HepG2 (cell line): ENCODE data around the gene SLC36A1. TPM values are rescaled to one million over a fixed set of nuclear protein-coding genes. Genes with fewer than 3 reads are reported as not detected.

ENCODE experiments used
- ATAC-seq: fragments of 200-7000 bp; cut with Tn5 transposase; 3 replicates; pipeline ENCODE4 v1.9.1; 2020; ENCODE audit warnings: mild to moderate bottlenecking, moderate library complexity
- BruUV-seq: library from RNA; stranded (reverse); fragments of 400-500 nt; replicated peaks from 2 replicates; lab custom pipeline; 2021; lab: Mats Ljungman, UMichigan
- CTCF ChIA-PET: fragments of 300-600 bp; formaldehyde crosslinking; extraction: SDS; loops from one replicate; lab custom pipeline; 2021; ENCODE audit warnings: low total read pairs, inconsistent platforms, low intra/inter-chr PET ratio; lab: Yijun Ruan, JAX
- POLR2A ChIA-PET: fragments of 350-600 bp; sonication (Branson Sonifier 250); formaldehyde crosslinking; loops from one replicate; lab custom pipeline; 2020; ENCODE audit warnings: antibody characterized with exemption, inconsistent platforms; lab: Yijun Ruan, JAX
- DNase-seq: peaks from one replicate; pipeline ENCODE4 v3.0.0-alpha.2; 2015; ENCODE audit warnings: low spot score
- FAIRE-seq: peaks from 3 replicates; lab custom pipeline; 2011; peaks lifted over from hg19 to GRCh38; lab: Jason Lieb, UNC
- H2AFZ ChIP-seq: one replicate; pipeline ENCODE4 v1.6.1; 2011; ENCODE audit warnings: low read length, inconsistent platforms
- H3K27ac ChIP-seq: fragments of 300-600 bp; 3 replicates; pipeline ENCODE4 v1.8.0; 2011; ENCODE audit warnings: mixed run types, mild to moderate bottlenecking, mixed read lengths, low read length, inconsistent platforms; ENCODE audit not compliant: insufficient read depth; ENCODE audit errors: extremely low read length
- H3K27me3 ChIP-seq, 2 experiments: fragments of 200-600 bp in 1 of 2; 2 replicates in 1 of 2; 3 replicates in 1 of 2; pipeline versions ENCODE4 v1.6.0 to v1.8.0; 2011; ENCODE audit warnings: low read length in 2 of 2, mild to moderate bottlenecking in 2 of 2, moderate library complexity in 2 of 2, inconsistent platforms in 1 of 2; ENCODE audit not compliant: insufficient read depth in 2 of 2, control insufficient read depth in 1 of 2
- H3K36me3 ChIP-seq, 2 experiments: fragments of 200-600 bp in 1 of 2; replicated peaks in 1 of 2; 2 replicates in 1 of 2; 3 replicates in 1 of 2; pipeline versions ENCODE4 v1.5.1 to v1.8.0; 2011; ENCODE audit warnings: low read length in 2 of 2, inconsistent platforms in 1 of 2; ENCODE audit not compliant: insufficient read depth in 2 of 2, control insufficient read depth in 1 of 2
- H3K4me1 ChIP-seq: 2 replicates; pipeline ENCODE4 v1.5.1; 2012; ENCODE audit warnings: low read length, inconsistent platforms; ENCODE audit not compliant: insufficient read depth
- H3K4me2 ChIP-seq: 2 replicates; pipeline ENCODE4 v1.6.0; 2011; ENCODE audit warnings: low read depth, low read length, inconsistent platforms
- H3K4me3 ChIP-seq, 3 experiments: fragments of 200-600 bp in 1 of 3; sonication (generic), shearing (Covaris generic) in 1 of 3; replicated peaks in 1 of 3; 2 replicates each; pipeline ENCODE4 v1.5.1; 2011 to 2016; ENCODE audit warnings: low read length in 3 of 3, inconsistent platforms in 2 of 3, low read depth in 2 of 3, mild to moderate bottlenecking in 2 of 3, control low read depth in 1 of 3, mixed read lengths in 1 of 3; ENCODE audit not compliant: insufficient read depth in 1 of 3
- H3K79me2 ChIP-seq: one replicate; pipeline ENCODE4 v1.6.1; 2011; ENCODE audit warnings: low read length, inconsistent platforms; ENCODE audit not compliant: insufficient read depth
- H3K9ac ChIP-seq: 2 replicates; pipeline ENCODE4 v1.6.0; 2011; ENCODE audit warnings: mild to moderate bottlenecking, low read depth, low read length, inconsistent platforms; ENCODE audit not compliant: insufficient read depth
- H3K9me3 ChIP-seq: 2 replicates; pipeline ENCODE4 v1.5.1; 2012; ENCODE audit warnings: mild to moderate bottlenecking, low read length
- H4K20me1 ChIP-seq: 2 replicates; pipeline ENCODE4 v1.6.0; 2011; ENCODE audit warnings: inconsistent platforms, mild to moderate bottlenecking, low read length, moderate library complexity; ENCODE audit not compliant: insufficient read depth
- KMT2A ChIP-seq: sonication (generic); formaldehyde crosslinking; IDR thresholded peaks from 2 replicates; pipeline ENCODE4 v1.4.0; 2020; ENCODE audit warnings: missing genetic modification reagents
- MED1 ChIP-seq: sonication (generic); formaldehyde crosslinking; IDR thresholded peaks from 2 replicates; pipeline ENCODE4 v1.4.0; 2020; ENCODE audit warnings: missing genetic modification reagents
- NFE2L1 ChIP-seq: sonication (generic); formaldehyde crosslinking; IDR thresholded peaks from 2 replicates; pipeline ENCODE4 v1.4.0; 2020; ENCODE audit warnings: missing genetic modification reagents, mild to moderate bottlenecking, borderline replicate concordance
- NR2F1 ChIP-seq, 2 experiments: fragments of 450-650 bp in 1 of 2; formaldehyde crosslinking in 1 of 2; IDR thresholded peaks; 2 replicates each; pipeline versions ENCODE4 v1.5.0 to v1.6.1; 2016 to 2020; ENCODE audit warnings: mild to moderate bottlenecking in 1 of 2, missing compliant biosample characterization in 1 of 2, missing genetic modification reagents in 1 of 2, moderate library complexity in 1 of 2
- SYNCRIP ChIP-seq: fragments of 200-400 bp; formaldehyde crosslinking; IDR thresholded peaks from 2 replicates; pipeline ENCODE4 v1.6.1; 2018; ENCODE audit warnings: mild to moderate bottlenecking, low read depth, low read length; ENCODE audit not compliant: insufficient read depth
- TCF7 ChIP-seq: sonication (generic); IDR thresholded peaks from 2 replicates; pipeline ENCODE4 v1.6.1; 2016; ENCODE audit warnings: antibody characterized with exemption, low read depth
- TP53 ChIP-seq: sonication (generic); formaldehyde crosslinking; conservative IDR thresholded peaks from 2 replicates; pipeline ENCODE4 v1.4.0; 2020; ENCODE audit warnings: missing genetic modification reagents
- ZNF543 ChIP-seq: sonication (generic); formaldehyde crosslinking; IDR thresholded peaks from 2 replicates; pipeline ENCODE4 v1.4.0; 2020; ENCODE audit warnings: mild to moderate bottlenecking, missing genetic modification reagents
- ZZZ3 ChIP-seq: sonication (generic); formaldehyde crosslinking; IDR thresholded peaks from 2 replicates; pipeline ENCODE4 v1.4.0; 2020; ENCODE audit warnings: missing genetic modification reagents, mild to moderate bottlenecking, borderline replicate concordance
- WGBS: methylation state at CpG from one replicate; pipeline ENCODE4 v1.1.6; 2017; ENCODE audit warnings: low lambda C conversion rate; 5-methylcytosine and 5-hydroxymethylcytosine counted together
- in situ Hi-C: cut with HindIII; loops from 2 replicates; pipeline ENCODE4 v1.10.0; 2017; ENCODE audit warnings: low pct_unique_long_range_greater_than_20kb; ENCODE audit not compliant: extremely low pct_ligation_motif_present
- intact Hi-C: fragments of 100-400 bp; cut with micrococcal nuclease; formaldehyde crosslinking; loops from one replicate; pipeline ENCODE4 v1.10.0; 2022; ENCODE audit not compliant: unreplicated experiment
- polyA plus RNA-seq, 8 experiments: library from polyadenylated mRNA; depleted of rRNA in 3 of 8; stranded (reverse) in 7 of 8; unstranded in 1 of 8; fragments of >200 nt; fragmentation: Illumina TruSeq in 4 of 8; extraction: Trizol in 4 of 8; gene quantifications; 2 replicates each; pipeline versions ENCODE4 v1.2.1 to v1.2.3, GENCODE V29; 2011 to 2016; ENCODE audit warnings: low read depth in 4 of 8, missing spikeins in 1 of 8, mixed read lengths in 1 of 8; ENCODE audit not compliant: insufficient read depth in 1 of 8
- total RNA-seq, 5 experiments: library from RNA; depleted of rRNA; stranded (reverse); fragments of >200 nt; fragmentation: Illumina TruSeq; extraction: Trizol; gene quantifications; 2 replicates each; pipeline ENCODE4 v1.2.3, GENCODE V29; 2016; ENCODE audit warnings: low read depth in 1 of 5
- TF ChIP-seq, protein P1 (sequence below): sonication (generic); formaldehyde crosslinking; IDR thresholded peaks from 2 replicates; pipeline ENCODE4 v1.4.0; 2020; ENCODE audit warnings: missing genetic modification reagents
- TF ChIP-seq, protein P2 (sequence below): sonication (generic); formaldehyde crosslinking; IDR thresholded peaks from 2 replicates; pipeline ENCODE4 v1.8.1; 2023; ENCODE audit warnings: mild to moderate bottlenecking, missing genetic modification reagents
- TF ChIP-seq, protein P3 (sequence below): sonication (generic); formaldehyde crosslinking; IDR thresholded peaks from 2 replicates; pipeline ENCODE4 v1.5.1; 2020; ENCODE audit warnings: missing genetic modification reagents, mild to moderate bottlenecking, borderline replicate concordance
- TF ChIP-seq, protein P4 (sequence below): sonication (generic); formaldehyde crosslinking; IDR thresholded peaks from 2 replicates; pipeline ENCODE4 v1.4.0; 2020; ENCODE audit warnings: missing genetic modification reagents, mild to moderate bottlenecking, borderline replicate concordance
- TF ChIP-seq, protein P5 (sequence below): sonication (generic); formaldehyde crosslinking; IDR thresholded peaks from 2 replicates; pipeline ENCODE4 v1.5.1; 2020; ENCODE audit warnings: mild to moderate bottlenecking, moderate library complexity, missing genetic modification reagents

The SLC36A1 gene
- total and polyA plus RNA-seq, 2 of the 13 experiments (the other 11 are each of a cell fraction or from before 2014, with no cell fraction given): 8.0 to 8.9 TPM

DNA sequence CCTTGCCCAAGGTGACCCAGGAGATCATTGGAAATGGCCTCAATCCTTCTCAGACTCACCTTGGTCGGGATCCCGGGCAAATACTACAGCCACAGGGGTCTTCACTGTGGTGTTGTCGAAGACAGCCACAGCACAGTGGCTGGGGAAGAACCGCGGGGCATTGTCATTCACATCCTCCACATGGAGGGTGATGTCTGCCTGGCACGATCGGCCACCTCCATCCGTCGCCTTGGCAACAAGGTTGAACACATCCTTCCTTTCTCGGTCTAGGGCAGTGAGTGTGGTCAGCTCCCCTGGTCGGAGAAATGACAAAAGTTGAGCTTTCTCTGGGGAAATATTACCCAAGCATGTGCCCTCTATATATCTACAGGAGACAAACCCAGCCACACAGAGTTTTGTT, 86.9 kb downstream of the SLC36A1 start:
- Histone ChIP-seq H3K4me1 (no peaks in the 10 kb centered on the region), H2AFZ (no peak overlapping the region), H4K20me1 (no peaks in the 10 kb centered on the region), H3K27ac (no peak overlapping the region), H3K9me3 (no peaks in the 10 kb centered on the region), H3K27me3 (0 out of 5 replicates have a peak, but pooled peaks cover 0 to 3% of the 10 kb centered on the region in 2 experiments), H3K4me3 (no peak overlapping the region), H3K9ac (no peak overlapping the region), H3K4me2 (no peak overlapping the region), H3K36me3 (no peaks in the 10 kb centered on the region), H3K79me2 (no peaks in the 10 kb centered on the region)
- in situ Hi-C loops: no loop called here
- FAIRE-seq (no peak), ATAC-seq (no peak), DNase-seq (no peak)
- BruUV-seq: no TSS peak
- ChIA-PET POLR2A (no interaction called here), CTCF (no interaction called here)
- 35% methylated on average over 11 of the region's 11 CpGs for WGBS
- intact Hi-C loops: no loop called here
- TF ChIP-seq, protein P1, sequence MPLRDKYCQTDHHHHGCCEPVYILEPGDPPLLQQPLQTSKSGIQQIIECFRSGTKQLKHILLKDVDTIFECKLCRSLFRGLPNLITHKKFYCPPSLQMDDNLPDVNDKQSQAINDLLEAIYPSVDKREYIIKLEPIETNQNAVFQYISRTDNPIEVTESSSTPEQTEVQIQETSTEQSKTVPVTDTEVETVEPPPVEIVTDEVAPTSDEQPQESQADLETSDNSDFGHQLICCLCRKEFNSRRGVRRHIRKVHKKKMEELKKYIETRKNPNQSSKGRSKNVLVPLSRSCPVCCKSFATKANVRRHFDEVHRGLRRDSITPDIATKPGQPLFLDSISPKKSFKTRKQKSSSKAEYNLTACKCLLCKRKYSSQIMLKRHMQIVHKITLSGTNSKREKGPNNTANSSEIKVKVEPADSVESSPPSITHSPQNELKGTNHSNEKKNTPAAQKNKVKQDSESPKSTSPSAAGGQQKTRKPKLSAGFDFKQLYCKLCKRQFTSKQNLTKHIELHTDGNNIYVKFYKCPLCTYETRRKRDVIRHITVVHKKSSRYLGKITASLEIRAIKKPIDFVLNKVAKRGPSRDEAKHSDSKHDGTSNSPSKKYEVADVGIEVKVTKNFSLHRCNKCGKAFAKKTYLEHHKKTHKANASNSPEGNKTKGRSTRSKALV: no peak
- TF ChIP-seq SYNCRIP: no peak
- TF ChIP-seq, protein P2, sequence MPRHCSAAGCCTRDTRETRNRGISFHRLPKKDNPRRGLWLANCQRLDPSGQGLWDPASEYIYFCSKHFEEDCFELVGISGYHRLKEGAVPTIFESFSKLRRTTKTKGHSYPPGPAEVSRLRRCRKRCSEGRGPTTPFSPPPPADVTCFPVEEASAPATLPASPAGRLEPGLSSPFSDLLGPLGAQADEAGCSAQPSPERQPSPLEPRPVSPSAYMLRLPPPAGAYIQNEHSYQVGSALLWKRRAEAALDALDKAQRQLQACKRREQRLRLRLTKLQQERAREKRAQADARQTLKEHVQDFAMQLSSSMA (CRISPR knock-in tag): no peak
- TF ChIP-seq KMT2A (CRISPR knock-in tag): no peak
- no peak for TF ChIP-seq TCF7
- TF ChIP-seq, protein P3, sequence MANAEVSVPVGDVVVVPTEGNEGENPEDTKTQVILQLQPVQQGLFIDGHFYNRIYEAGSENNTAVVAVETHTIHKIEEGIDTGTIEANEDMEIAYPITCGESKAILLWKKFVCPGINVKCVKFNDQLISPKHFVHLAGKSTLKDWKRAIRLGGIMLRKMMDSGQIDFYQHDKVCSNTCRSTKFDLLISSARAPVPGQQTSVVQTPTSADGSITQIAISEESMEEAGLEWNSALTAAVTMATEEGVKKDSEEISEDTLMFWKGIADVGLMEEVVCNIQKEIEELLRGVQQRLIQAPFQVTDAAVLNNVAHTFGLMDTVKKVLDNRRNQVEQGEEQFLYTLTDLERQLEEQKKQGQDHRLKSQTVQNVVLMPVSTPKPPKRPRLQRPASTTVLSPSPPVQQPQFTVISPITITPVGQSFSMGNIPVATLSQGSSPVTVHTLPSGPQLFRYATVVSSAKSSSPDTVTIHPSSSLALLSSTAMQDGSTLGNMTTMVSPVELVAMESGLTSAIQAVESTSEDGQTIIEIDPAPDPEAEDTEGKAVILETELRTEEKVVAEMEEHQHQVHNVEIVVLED: no peak
- no peak for TF ChIP-seq TP53 (CRISPR knock-in tag)
- TF ChIP-seq NR2F1 (CRISPR knock-in tag; IDR thresholded peaks at IDR 0.05): no peak
- TF ChIP-seq, protein P4, sequence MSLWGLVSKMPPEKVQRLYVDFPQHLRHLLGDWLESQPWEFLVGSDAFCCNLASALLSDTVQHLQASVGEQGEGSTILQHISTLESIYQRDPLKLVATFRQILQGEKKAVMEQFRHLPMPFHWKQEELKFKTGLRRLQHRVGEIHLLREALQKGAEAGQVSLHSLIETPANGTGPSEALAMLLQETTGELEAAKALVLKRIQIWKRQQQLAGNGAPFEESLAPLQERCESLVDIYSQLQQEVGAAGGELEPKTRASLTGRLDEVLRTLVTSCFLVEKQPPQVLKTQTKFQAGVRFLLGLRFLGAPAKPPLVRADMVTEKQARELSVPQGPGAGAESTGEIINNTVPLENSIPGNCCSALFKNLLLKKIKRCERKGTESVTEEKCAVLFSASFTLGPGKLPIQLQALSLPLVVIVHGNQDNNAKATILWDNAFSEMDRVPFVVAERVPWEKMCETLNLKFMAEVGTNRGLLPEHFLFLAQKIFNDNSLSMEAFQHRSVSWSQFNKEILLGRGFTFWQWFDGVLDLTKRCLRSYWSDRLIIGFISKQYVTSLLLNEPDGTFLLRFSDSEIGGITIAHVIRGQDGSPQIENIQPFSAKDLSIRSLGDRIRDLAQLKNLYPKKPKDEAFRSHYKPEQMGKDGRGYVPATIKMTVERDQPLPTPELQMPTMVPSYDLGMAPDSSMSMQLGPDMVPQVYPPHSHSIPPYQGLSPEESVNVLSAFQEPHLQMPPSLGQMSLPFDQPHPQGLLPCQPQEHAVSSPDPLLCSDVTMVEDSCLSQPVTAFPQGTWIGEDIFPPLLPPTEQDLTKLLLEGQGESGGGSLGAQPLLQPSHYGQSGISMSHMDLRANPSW (CRISPR knock-in tag): no peak
- TF ChIP-seq, protein P5, sequence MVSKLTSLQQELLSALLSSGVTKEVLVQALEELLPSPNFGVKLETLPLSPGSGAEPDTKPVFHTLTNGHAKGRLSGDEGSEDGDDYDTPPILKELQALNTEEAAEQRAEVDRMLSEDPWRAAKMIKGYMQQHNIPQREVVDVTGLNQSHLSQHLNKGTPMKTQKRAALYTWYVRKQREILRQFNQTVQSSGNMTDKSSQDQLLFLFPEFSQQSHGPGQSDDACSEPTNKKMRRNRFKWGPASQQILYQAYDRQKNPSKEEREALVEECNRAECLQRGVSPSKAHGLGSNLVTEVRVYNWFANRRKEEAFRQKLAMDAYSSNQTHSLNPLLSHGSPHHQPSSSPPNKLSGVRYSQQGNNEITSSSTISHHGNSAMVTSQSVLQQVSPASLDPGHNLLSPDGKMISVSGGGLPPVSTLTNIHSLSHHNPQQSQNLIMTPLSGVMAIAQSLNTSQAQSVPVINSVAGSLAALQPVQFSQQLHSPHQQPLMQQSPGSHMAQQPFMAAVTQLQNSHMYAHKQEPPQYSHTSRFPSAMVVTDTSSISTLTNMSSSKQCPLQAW (CRISPR knock-in tag): no peak
- no peak for TF ChIP-seq ZNF543
- no peak for TF ChIP-seq NFE2L1 (CRISPR knock-in tag)
- no peak for TF ChIP-seq MED1
- TF ChIP-seq ZZZ3: no peak
